Lung (tissue), 16 donors: ENCODE measurements around the gene GRIP1. TPM values are rescaled to one million over a fixed set of nuclear protein-coding genes. Genes with fewer than 3 reads are reported as not detected.

ENCODE experiments used
- ATAC-seq: fragments of 200-7000 bp; cut with Tn5 transposase; one replicate; pipeline ENCODE4 v1.9.1; 2020; ENCODE audit warnings: moderate number of reproducible peaks; ENCODE audit not compliant: insufficient read depth, low FRiP score
- DNase-seq, 3 donors: peaks; one replicate each; pipeline ENCODE4 v3.0.0-alpha.2; 2013 to 2017
- H3K27ac ChIP-seq, 2 donors: one replicate each; pipeline ENCODE4 v1.5.1; 2013; ENCODE audit warnings: mild to moderate bottlenecking in 2 of 2, moderate library complexity in 2 of 2, control low read depth in 1 of 2, inconsistent platforms in 1 of 2, low read depth in 1 of 2, low read length in 1 of 2
- H3K27me3 ChIP-seq, 3 donors: one replicate each; pipeline ENCODE4 v1.5.1; 2013; ENCODE audit warnings: low read length in 2 of 3; ENCODE audit not compliant: control insufficient read depth in 3 of 3, insufficient read depth in 3 of 3
- H3K36me3 ChIP-seq, 4 donors: one replicate each; pipeline ENCODE4 v1.5.1; 2013; ENCODE audit warnings: low read length in 4 of 4, mild to moderate bottlenecking in 1 of 4, moderate library complexity in 1 of 4; ENCODE audit not compliant: control insufficient read depth in 4 of 4, insufficient read depth in 4 of 4
- H3K4me1 ChIP-seq, 5 donors: one replicate each; pipeline ENCODE4 v1.5.1; 2013; ENCODE audit warnings: low read length in 5 of 5, mild to moderate bottlenecking in 2 of 5, moderate library complexity in 1 of 5; ENCODE audit not compliant: control insufficient read depth in 5 of 5, insufficient read depth in 5 of 5
- H3K4me3 ChIP-seq: one replicate; pipeline ENCODE4 v1.5.1; 2013; ENCODE audit warnings: mild to moderate bottlenecking, control low read depth, moderate library complexity
- H3K9ac ChIP-seq, 2 donors: one replicate each; pipeline ENCODE4 v1.5.1; 2013; ENCODE audit warnings: low read length in 2 of 2, control low read depth in 1 of 2; ENCODE audit not compliant: insufficient read depth in 1 of 2
- H3K9me3 ChIP-seq, 4 donors: one replicate each; pipeline ENCODE4 v1.5.1; 2013; ENCODE audit warnings: low read length in 3 of 4, mild to moderate bottlenecking in 1 of 4, moderate library complexity in 1 of 4; ENCODE audit not compliant: control insufficient read depth in 4 of 4, insufficient read depth in 3 of 4
- CTCF ChIP-seq: IDR thresholded peaks from 2 replicates; pipeline ENCODE4 v1.5.1; 2012; ENCODE audit warnings: mild to moderate bottlenecking; ENCODE audit errors: control extremely low read depth, extremely low read depth
- WGBS, 2 donors: extraction: QIAGEN DNeasy Blood & Tissue Kit; methylation state at CpG; one replicate each; pipeline ENCODE4 v1.1.7; 2013; 5-methylcytosine and 5-hydroxymethylcytosine counted together
- long read RNA-seq, 5 donors: transcript quantifications; one replicate each; lab custom pipeline, GENCODE V29; 2026
- polyA plus RNA-seq, 2 donors: library from polyadenylated mRNA; stranded (reverse); fragments of 200-250 nt; gene quantifications; one replicate each; pipeline ENCODE4 v1.2.1, GENCODE V29; 2013
- total RNA-seq, 2 donors: library from RNA; depleted of rRNA in 1 of 2; stranded (reverse); fragments of >200 nt in 1 of 2; gene quantifications; one replicate each; pipeline ENCODE4 v1.2.1, GENCODE V29; 2014 to 2021
- donor health status: control.
- donor health status: control.
- donor health status: Bipolar disorder and iron deficiency.
- donor health status: healthy.
- donor health status: DM: yes; HTN: yes; CAD: no.

Gene GRIP1
- total RNA-seq (1 to 10 TPM; 1.3 to 3.6 TPM), polyA plus RNA-seq (under 1 TPM; 0.20 to 0.32 TPM)
- long read RNA-seq, donor 1: 0 reads
- long read RNA-seq, donor 2: 0 reads
- long read RNA-seq, donor 3: 0 reads
- long read RNA-seq, donor 4: 0 reads
- long read RNA-seq, donor 5, partial matches to known transcripts: 7 of 7 reads
- long read RNA-seq, donor 5, other reads (novel, unspliced or antisense): 0 of 7 reads

- peaks cover 0 to 4% (median 0%) of the 10 kb centered on the region in 3 donors for H3K27me3 ChIP-seq
- no peak for DNase-seq
- no peaks in the 10 kb centered on the region for H3K36me3 ChIP-seq
- H3K9me3 ChIP-seq: no peaks in the 10 kb centered on the region
- no peak for TF ChIP-seq CTCF
- no peak within 1 kb of the TSS for H3K27ac ChIP-seq
- ATAC-seq: no peak
- H3K4me3 ChIP-seq: no peak within 1 kb of the TSS
- peaks cover 0 to 4% (median 0%) of the 10 kb centered on the region in 5 donors for H3K4me1 ChIP-seq
- 62 to 82% methylated on average over 16 of the region's 16 CpGs for WGBS, 2 donors
- no peak within 1 kb of the TSS for H3K9ac ChIP-seq
Measured at GRCh38 chr12:66678338-66679275, at the start of gene GRIP1. GRIP1 (minus strand) TSS chr12:66679076; CDS start chr12:66678904, 172 bp downstream.

- H3K9me3 ChIP-seq: peaks cover 0 to 2% (median 0%) of the 10 kb centered on the region in 4 donors
- H3K4me3 ChIP-seq: no peak overlapping the region
- DNase-seq (no peak), ATAC-seq (no peak)
- no peak overlapping the region for H3K9ac ChIP-seq
- no peaks in the 10 kb centered on the region for H3K4me1 ChIP-seq
- no peak for TF ChIP-seq CTCF
- 77 to 86% methylated on average over 4 of the region's 4 CpGs for WGBS, 2 donors
- H3K27ac ChIP-seq: no peak overlapping the region
- H3K36me3 ChIP-seq: no peaks in the 10 kb centered on the region
- H3K27me3 ChIP-seq: no peaks in the 10 kb centered on the region
Measured at GRCh38 chr12:66726556-66726955, 47.7 kb upstream of the GRIP1 start.

- no peak for DNase-seq
- TF ChIP-seq CTCF: no peak
- Histone ChIP-seq H3K9me3 (peaks cover 0 to 3% (median 0%) of the 10 kb centered on the region in 4 donors), H3K9ac (no peak overlapping the region), H3K4me3 (no peak overlapping the region), H3K27me3 (no peaks in the 10 kb centered on the region), H3K36me3 (no peaks in the 10 kb centered on the region), H3K4me1 (no peaks in the 10 kb centered on the region), H3K27ac (no peak overlapping the region)
- whole genome bisulfite sequencing, 2 donors: 90 to 95% methylated on average over 3 of the region's 3 CpGs
- ATAC-seq: no peak
Measured at GRCh38 chr12:66725031-66725430, 46.2 kb upstream of the GRIP1 start.
